NB4 (cell line): ENCODE measurements around the gene TELO2.

Experiments used
- DNase-seq: peaks from one replicate; pipeline ENCODE4 v3.0.0; 2010; ENCODE audit warnings: low read depth
- H3K4me3 ChIP-seq: one replicate; pipeline ENCODE4 v1.5.1; 2011; ENCODE audit warnings: mild to moderate bottlenecking, low read depth, low read length, moderate library complexity
- MYC ChIP-seq: IDR thresholded peaks from 2 replicates; pipeline ENCODE4 v1.6.1; 2011; ENCODE audit warnings: low read depth, low read length
- POLR2A ChIP-seq: IDR thresholded peaks from 2 replicates; pipeline ENCODE4 v1.6.1; 2011; ENCODE audit warnings: mild to moderate bottlenecking; ENCODE audit not compliant: insufficient read length; ENCODE audit errors: extremely low read depth
- TF ChIP-seq, protein P1 (sequence below): IDR thresholded peaks from one replicate; pipeline ENCODE4 v1.5.1; 2012; ENCODE audit warnings: low read depth, low read length
- TF ChIP-seq, protein P2 (sequence below): IDR thresholded peaks from 2 replicates; pipeline ENCODE4 v1.6.1; 2011; ENCODE audit warnings: low read depth, low read length

Gene TELO2

DNA sequence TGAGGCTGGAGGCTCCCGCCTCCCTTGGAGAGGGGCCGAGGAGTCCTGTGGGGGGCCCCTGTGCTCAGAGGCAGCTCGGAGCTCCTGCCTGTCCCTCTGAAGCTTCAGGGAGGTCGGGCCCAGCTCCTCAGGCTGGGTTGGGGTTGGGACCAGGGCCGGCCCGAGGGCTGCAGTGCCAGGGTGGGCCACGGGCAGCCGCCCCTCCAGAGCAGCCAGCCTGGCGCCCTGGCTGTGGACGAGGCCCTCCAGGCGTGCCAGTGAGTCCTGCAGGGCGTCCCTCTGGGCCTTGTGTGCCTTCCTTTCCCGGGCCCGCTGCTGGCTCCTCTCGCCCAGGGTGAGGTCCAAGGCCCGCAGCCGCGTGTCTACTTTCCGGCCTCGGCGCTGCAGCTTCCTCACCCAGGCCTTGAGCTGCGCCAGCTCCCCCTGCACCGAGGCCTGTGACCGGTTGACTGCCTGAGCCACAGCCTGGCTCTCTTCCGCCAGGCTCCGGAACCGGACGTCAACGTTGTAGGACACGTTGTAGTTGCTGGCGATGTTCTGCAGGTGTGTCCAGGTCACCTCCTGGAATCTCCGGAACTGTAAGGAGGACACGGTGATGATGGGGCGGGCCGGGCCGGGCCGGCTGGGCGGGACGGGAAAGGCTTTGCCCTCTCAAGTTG lies 5.6 kb upstream of the TELO2 start:
- TF ChIP-seq POLR2A = peak; percentile 51
- TF ChIP-seq, protein P1, sequence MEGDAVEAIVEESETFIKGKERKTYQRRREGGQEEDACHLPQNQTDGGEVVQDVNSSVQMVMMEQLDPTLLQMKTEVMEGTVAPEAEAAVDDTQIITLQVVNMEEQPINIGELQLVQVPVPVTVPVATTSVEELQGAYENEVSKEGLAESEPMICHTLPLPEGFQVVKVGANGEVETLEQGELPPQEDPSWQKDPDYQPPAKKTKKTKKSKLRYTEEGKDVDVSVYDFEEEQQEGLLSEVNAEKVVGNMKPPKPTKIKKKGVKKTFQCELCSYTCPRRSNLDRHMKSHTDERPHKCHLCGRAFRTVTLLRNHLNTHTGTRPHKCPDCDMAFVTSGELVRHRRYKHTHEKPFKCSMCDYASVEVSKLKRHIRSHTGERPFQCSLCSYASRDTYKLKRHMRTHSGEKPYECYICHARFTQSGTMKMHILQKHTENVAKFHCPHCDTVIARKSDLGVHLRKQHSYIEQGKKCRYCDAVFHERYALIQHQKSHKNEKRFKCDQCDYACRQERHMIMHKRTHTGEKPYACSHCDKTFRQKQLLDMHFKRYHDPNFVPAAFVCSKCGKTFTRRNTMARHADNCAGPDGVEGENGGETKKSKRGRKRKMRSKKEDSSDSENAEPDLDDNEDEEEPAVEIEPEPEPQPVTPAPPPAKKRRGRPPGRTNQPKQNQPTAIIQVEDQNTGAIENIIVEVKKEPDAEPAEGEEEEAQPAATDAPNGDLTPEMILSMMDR = no peak
- TF ChIP-seq, protein P2, sequence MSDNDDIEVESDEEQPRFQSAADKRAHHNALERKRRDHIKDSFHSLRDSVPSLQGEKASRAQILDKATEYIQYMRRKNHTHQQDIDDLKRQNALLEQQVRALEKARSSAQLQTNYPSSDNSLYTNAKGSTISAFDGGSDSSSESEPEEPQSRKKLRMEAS = peak; percentile 36; the same call in 1 of the 2 replicates
- peak; percentile 53; the same call in 1 of the 2 replicates for TF ChIP-seq MYC
- peak overlapping the region; percentile 79 for H3K4me3 ChIP-seq
- peak; percentile 79 for DNase-seq

DNA sequence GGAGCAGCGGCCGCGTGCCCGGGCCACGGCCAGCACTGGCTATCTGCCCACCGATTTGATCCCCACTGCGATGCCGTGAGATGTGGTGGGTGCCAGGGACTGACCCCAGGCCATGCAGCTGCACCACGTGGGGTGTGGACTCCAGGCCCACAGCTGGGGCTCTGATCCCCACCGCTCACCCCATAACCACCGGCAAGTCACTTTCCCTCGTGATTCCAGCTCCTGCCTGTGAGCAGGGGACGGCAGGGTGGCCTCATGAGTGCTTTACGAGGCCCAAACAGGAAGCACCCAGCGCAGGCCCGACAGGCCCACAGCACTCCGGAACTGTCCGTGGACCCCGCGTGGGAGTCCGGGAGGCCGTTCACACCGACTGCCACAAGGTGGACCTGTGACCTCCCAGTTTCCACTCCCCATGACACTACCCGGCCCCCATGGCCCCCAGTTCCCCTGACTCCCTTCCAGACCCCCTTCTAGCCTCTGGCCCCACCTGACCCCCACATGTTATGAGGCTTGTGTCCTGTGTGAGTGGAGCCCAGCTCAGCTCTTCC lies 5.0 kb upstream of the TELO2 start:
- TF ChIP-seq, protein P1 = no peak
- peak overlapping the region; percentile 79 for H3K4me3 ChIP-seq
- peak; percentile 60 for DNase-seq

DNA sequence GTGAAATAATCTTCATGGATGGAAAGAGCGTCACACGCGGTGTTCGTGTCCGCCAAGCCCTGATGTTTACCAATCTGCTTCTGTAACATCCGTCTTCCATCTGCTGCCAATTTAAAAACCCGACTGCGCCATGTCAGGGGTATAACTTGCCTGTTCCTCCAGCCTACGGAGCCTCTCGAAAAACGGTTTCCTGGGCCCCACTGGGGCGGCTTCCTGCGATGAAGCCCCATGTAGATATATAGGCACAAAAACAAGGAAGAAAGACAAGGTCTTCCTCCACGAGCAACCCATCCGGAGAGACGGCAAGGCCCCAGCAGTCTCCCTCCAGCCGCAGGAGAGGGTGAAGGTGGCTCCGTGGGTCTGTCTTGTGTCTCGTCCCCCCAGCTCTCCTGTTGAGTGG lies 4.5 kb upstream of the TELO2 start, which contains the start of gene PTX4:
Gene PTX4 (minus strand): TSS at position 326 of the 400 bp plus-strand sequence. CDS start 35 bp downstream, at position 291.
- H3K4me3 ChIP-seq = peak within 1 kb of the TSS; percentile 79
- TF ChIP-seq MYC (no peak), POLR2A (no peak)
- TF ChIP-seq, protein P2 = no peak
- TF ChIP-seq, protein P1 = no peak
- peak; percentile 66 for DNase-seq

DNA sequence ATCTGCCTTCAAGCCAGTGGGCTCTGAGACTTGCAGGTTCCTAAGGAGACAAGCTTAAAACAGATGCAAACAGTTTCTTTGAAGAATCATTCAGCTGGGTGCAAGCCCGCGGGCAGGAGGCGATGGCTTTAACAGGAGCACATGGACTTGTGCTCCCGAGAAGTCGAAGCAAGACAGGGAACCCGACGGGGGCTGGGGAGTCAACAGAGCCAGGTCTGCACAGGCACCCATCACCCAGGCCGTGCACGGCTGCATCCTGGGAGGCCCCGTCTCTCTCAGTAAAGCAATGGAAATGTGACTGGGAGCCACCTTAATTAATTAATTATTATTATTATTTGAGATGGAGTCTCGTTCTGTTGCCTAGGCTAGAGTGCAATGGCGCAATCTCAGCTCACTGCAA lies 4.1 kb upstream of the TELO2 start:
- H3K4me3 ChIP-seq = peak overlapping the region; percentile 79
- no peak for TF ChIP-seq POLR2A
- TF ChIP-seq, protein P2 = peak; percentile 42; the same call in 1 of the 2 replicates
- TF ChIP-seq MYC = no peak
- DNase-seq = peak; percentile 42

DNA sequence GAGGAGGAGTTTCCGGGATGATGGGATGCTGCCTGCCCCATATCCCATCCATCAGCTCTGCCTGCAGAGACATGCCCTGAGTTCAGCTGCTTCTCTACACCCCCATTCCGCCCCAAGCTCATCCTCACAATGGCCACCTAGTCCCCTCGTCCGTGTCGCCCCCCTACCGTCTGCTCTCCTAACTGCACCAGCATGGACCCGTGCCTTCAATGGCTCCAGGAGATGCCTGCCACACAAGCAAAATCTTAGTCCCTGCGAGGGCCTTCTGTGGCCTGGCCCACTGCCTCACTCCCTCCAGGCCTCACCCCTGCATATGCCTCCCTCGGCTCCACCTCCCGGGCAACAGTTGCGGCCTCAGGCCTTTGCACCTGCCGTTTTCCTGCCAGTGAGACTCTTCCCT lies 1.8 kb upstream of the TELO2 start:
- H3K4me3 ChIP-seq = peak overlapping the region; percentile 79
- TF ChIP-seq POLR2A = peak; percentile 28
- TF ChIP-seq, protein P1 = peak; percentile 47
- TF ChIP-seq, protein P2 = peak; percentile 14
- peak; percentile 75 for TF ChIP-seq MYC
- peak; percentile 87 for DNase-seq

DNA sequence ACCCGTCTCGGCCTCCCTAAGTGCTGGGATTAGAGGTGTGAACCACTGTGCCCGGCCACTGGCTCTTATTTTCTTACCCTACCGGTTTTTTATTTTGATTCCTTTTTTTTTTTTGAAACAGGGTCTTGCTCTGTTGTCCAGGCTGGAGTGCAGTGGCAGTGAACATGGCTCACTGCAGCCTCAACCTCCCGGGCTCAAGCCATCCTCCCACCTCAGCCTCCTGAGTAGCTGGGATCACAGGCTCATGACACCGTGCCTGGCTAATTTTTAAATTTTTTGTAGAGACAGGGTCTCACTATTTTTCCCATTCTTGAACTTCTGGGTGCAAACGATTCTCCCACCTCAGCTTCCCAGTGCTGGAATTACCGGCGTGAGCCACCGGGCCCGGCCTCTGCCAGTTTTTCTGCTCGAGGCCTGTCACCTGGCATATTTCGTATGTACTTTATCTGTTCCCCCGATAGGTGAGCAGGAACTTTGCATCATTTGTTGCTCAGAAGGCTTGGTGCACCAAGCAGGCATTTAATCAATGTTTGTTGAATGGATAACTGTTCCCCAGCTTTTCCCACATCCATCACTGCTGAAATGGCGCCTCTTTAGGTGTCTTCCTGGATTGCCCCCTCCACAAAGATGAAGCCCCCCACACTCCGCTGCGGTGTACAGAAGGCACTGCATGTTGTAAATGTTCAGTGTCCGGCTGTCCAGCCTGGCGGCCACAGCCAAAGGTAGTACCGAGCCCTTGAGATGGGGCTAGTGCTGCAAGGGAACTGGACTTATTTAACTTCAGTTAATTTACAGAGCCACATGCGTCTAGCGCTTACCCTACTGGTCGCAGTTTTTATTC lies 858 bp upstream of the TELO2 start:
- H3K4me3 ChIP-seq = peak overlapping the region; percentile 79
- DNase-seq = peak; percentile 32
- TF ChIP-seq, protein P1 = no peak
- peak; percentile 4 for TF ChIP-seq POLR2A
